Measurements from ENCODE around the gene LRRC28. TPM values are rescaled to one million over a fixed set of nuclear protein-coding genes. Genes with fewer than 3 reads are reported as not detected.

LRRC28 gene
- total RNA-seq, 1 experiment from 2014 or later, result 21.4 TPM

- no peaks in the 10 kb centered on the region for H4K20me1 ChIP-seq (ENCODE audit: insufficient read depth)
- RAD21 ChIA-PET (ENCODE audit: low non-redundant PET in 1 of 2, low total read pairs in 2 of 2, uncharacterized antibody in 2 of 2, unreplicated experiment in 2 of 2), result no interaction called here
- no peaks in the 10 kb centered on the region for H3K27me3 ChIP-seq (ENCODE audit: insufficient read depth, low read length)
- intact Hi-C loops (cut with micrococcal nuclease), result no loop called here
- no TSS peak for BruUV-seq (replicated peaks)
- peak within 1 kb of the TSS; percentile 71 for H3K4me2 ChIP-seq (ENCODE audit: low read length)
- POLR2A ChIA-PET, result interaction anchor here (0.5 kb wide), 1 partner anchor 484 kb away, joined by 3 read pairs; the partner anchor contains the start of gene LYSMD4
- H3K9me3 ChIP-seq (ENCODE audit: control insufficient read depth in 1 of 2, insufficient read depth in 1 of 2, low read depth in 1 of 2, low read length in 2 of 2), result no peaks in the 10 kb centered on the region
- H3K4me1 ChIP-seq (ENCODE audit: control insufficient read depth in 1 of 2, insufficient read depth in 2 of 2, low read length in 2 of 2), result peaks cover 11 to 30% of the 10 kb centered on the region in 2 experiments; a peak in 3 of 4 replicates
- H3K9ac ChIP-seq (ENCODE audit: low read length), result peak within 1 kb of the TSS; percentile 81
- DNase-seq (ENCODE audit: low read depth, low spot score) (peak; percentile 85), ATAC-seq (peak; percentile 52)
- H3K27ac ChIP-seq (ENCODE audit: low read depth, low read length), result peak within 1 kb of the TSS; percentile 70
- CTCF ChIA-PET, result interaction anchor here (0.7 kb wide), 1 partner anchor 24 kb away, joined by 3 read pairs; no protein-coding TSS in a partner anchor
- no peaks in the 10 kb centered on the region for H3K36me3 ChIP-seq (ENCODE audit: control insufficient read depth in 1 of 2, insufficient read depth in 2 of 2, low read length in 2 of 2)
- peaks cover 16% of the 10 kb centered on the region for H3K79me2 ChIP-seq (ENCODE audit: insufficient read depth, low read length)
- H3K9me2 ChIP-seq (ENCODE audit: insufficient read depth), result no peaks in the 10 kb centered on the region
- H2AFZ ChIP-seq (ENCODE audit: low read depth, low read length, poor library complexity, severe bottlenecking), result peak within 1 kb of the TSS; percentile 94
- H3K4me3 ChIP-seq (replicated peaks in 1 of 2; ENCODE audit: low read depth in 1 of 2, low read length in 2 of 2), result peak within 1 kb of the TSS; percentile 77 to 83
- TF ChIP-seq REST (IDR thresholded peaks at IDR 0.05; ENCODE audit: low read depth), result no peak
- no peak; the same call in 1 of the 2 replicates for TF ChIP-seq SRF (IDR thresholded peaks at IDR 0.05; ENCODE audit: low read depth)
- TF ChIP-seq TCF7L2 (IDR thresholded peaks at IDR 0.05; ENCODE audit: borderline replicate concordance, extremely low read depth, insufficient read depth, insufficient read length), result no peak
- TF ChIP-seq EGR1 (IDR thresholded peaks at IDR 0.05; ENCODE audit: low read depth), result no peak
- TF ChIP-seq JUND (IDR thresholded peaks at IDR 0.05), result peak; percentile 19; the same call in 1 of the 2 replicates
- no peak for TF ChIP-seq CEBPB (IDR thresholded peaks at IDR 0.05; ENCODE audit: low read depth)
- TF ChIP-seq ZBTB33 (IDR thresholded peaks at IDR 0.05; ENCODE audit: extremely low read depth, insufficient replicate concordance, low read length), result no peak
- 0 out of 2 replicates have a peak, but pooled peaks have one; percentile 4 for TF ChIP-seq FOSL1 (IDR thresholded peaks at IDR 0.05; ENCODE audit: low read depth)
- TF ChIP-seq CTCF (IDR thresholded peaks at IDR 0.05 in 2 of 3, conservative IDR thresholded peaks at IDR 0.05 in 1 of 3; ENCODE audit: borderline replicate concordance in 1 of 3, insufficient read depth in 1 of 3, low read depth in 2 of 3, low read length in 2 of 3), result no peak
- TF ChIP-seq POLR2AphosphoS5 (IDR thresholded peaks at IDR 0.05; ENCODE audit: low read depth, low read length), result peak; percentile 64
- no peak for TF ChIP-seq CBX3 (IDR thresholded peaks at IDR 0.05; ENCODE audit: low read depth)
- TF ChIP-seq EZH2phosphoT487 (IDR thresholded peaks at IDR 0.05; ENCODE audit: borderline replicate concordance), result no peak
- no peak for TF ChIP-seq ZFX (IDR thresholded peaks at IDR 0.05)
- no peak for TF ChIP-seq EZH2 (IDR thresholded peaks at IDR 0.05)
- TF ChIP-seq, protein P1, sequence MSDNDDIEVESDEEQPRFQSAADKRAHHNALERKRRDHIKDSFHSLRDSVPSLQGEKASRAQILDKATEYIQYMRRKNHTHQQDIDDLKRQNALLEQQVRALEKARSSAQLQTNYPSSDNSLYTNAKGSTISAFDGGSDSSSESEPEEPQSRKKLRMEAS (IDR thresholded peaks at IDR 0.05), result peak; percentile 79
- TF ChIP-seq ZNF274 (IDR thresholded peaks at IDR 0.05; ENCODE audit: low read depth, low read length), result no peak
- no peak for TF ChIP-seq POLR2A (IDR thresholded peaks at IDR 0.05; ENCODE audit: borderline replicate concordance, extremely low read depth, insufficient read depth, insufficient read length)
- peak; percentile 36 for TF ChIP-seq ELF1 (IDR thresholded peaks at IDR 0.05; ENCODE audit: borderline replicate concordance, low read depth)
- no peak for TF ChIP-seq RAD21 (IDR thresholded peaks at IDR 0.05; ENCODE audit: low read depth)
- TF ChIP-seq, protein P2, sequence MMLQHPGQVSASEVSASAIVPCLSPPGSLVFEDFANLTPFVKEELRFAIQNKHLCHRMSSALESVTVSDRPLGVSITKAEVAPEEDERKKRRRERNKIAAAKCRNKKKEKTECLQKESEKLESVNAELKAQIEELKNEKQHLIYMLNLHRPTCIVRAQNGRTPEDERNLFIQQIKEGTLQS (IDR thresholded peaks at IDR 0.05), result no peak
- TF ChIP-seq SIN3A (IDR thresholded peaks at IDR 0.05; ENCODE audit: low read depth), result no peak; the same call in 1 of the 2 replicates
Measured at GRCh38 chr15:99249270-99249841, 1.9 kb upstream of the LRRC28 start, which contains the start of gene TTC23. Gene TTC23 (minus strand): TSS chr15:99249581. CDS start chr15:99228712, 20,869 bp downstream.

Data from HCT116 (cell line).